HCT116 (cell line): Measurements from ENCODE around the gene BDH1. TPM values are rescaled to one million over a fixed set of nuclear protein-coding genes. Genes with fewer than 3 reads are reported as not detected.

Experiments
- ATAC-seq: fragments of 200-7000 bp; cut with Tn5 transposase; 2 replicates; pipeline ENCODE4 v1.9.1; 2020; ENCODE audit warnings: mild to moderate bottlenecking, moderate library complexity
- BruUV-seq: library from RNA; stranded (reverse); fragments of 400-500 nt; replicated peaks from 2 replicates; lab custom pipeline; 2021; lab: Mats Ljungman, UMichigan
- CTCF ChIA-PET: fragments of 300-600 bp; sonication (Branson Sonifier 250); formaldehyde crosslinking; loops from one replicate; lab custom pipeline; 2021; ENCODE audit warnings: antibody characterized with exemption; lab: Charles Lee
- POLR2A ChIA-PET: fragments of 300-600, 350-600 bp; sonication (Branson Sonifier 250); formaldehyde crosslinking; loops from one replicate; lab custom pipeline; 2021; ENCODE audit warnings: antibody characterized with exemption; lab: Charles Lee
- RAD21 ChIA-PET, 2 experiments: fragments of 300-600 bp; sonication (Branson Sonifier 250); formaldehyde crosslinking; loops; one replicate each; lab custom pipeline; 2023; ENCODE audit warnings: low total read pairs in 2 of 2; ENCODE audit not compliant: uncharacterized antibody in 2 of 2, unreplicated experiment in 2 of 2, low non-redundant PET in 1 of 2; lab: Charles Lee
- DNase-seq: peaks from one replicate; pipeline ENCODE4 v3.0.0-alpha.2; 2010; ENCODE audit warnings: low read depth, low spot score
- H2AFZ ChIP-seq: fragments of 200-600 bp; shearing (Covaris generic), sonication (generic); 2 replicates; pipeline ENCODE4 v1.6.1; 2017; ENCODE audit warnings: low read depth, mixed run types, mixed read lengths, antibody characterized with exemption, low read length; ENCODE audit not compliant: poor library complexity, severe bottlenecking
- H3K27ac ChIP-seq: 2 replicates; pipeline ENCODE4 v1.5.1; 2012; ENCODE audit warnings: low read depth, low read length
- H3K27me3 ChIP-seq: fragments of 200-600 bp; sonication (generic); 2 replicates; pipeline ENCODE4 v1.6.1; 2016; ENCODE audit warnings: mixed run types, low read length, mixed read lengths; ENCODE audit not compliant: insufficient read depth
- H3K36me3 ChIP-seq, 2 experiments: fragments of 200-500 bp in 1 of 2; fragments of 200-600 bp in 1 of 2; sonication (Bioruptor generic) in 1 of 2; sonication (generic) in 1 of 2; 2 replicates each; pipeline versions ENCODE4 v1.5.1 to v1.6.1; 2014 to 2016; ENCODE audit warnings: low read length in 2 of 2, inconsistent platforms in 1 of 2, mixed read lengths in 1 of 2, mixed run types in 1 of 2; ENCODE audit not compliant: insufficient read depth in 2 of 2, control insufficient read depth in 1 of 2
- H3K4me1 ChIP-seq, 2 experiments: fragments of 200-600 bp in 1 of 2; sonication (generic) in 1 of 2; 2 replicates each; pipeline versions ENCODE4 v1.5.1 to v1.6.1; 2012 to 2017; ENCODE audit warnings: low read length in 2 of 2, inconsistent platforms in 1 of 2, mild to moderate bottlenecking in 1 of 2, mixed read lengths in 1 of 2, mixed run types in 1 of 2, moderate library complexity in 1 of 2; ENCODE audit not compliant: insufficient read depth in 2 of 2, control insufficient read depth in 1 of 2
- H3K4me2 ChIP-seq: fragments of 200-600 bp; sonication (generic); 2 replicates; pipeline ENCODE4 v1.6.1; 2017; ENCODE audit warnings: mixed run types, low read length, mixed read lengths
- H3K4me3 ChIP-seq, 2 experiments: fragments of 200-600 bp in 1 of 2; sonication (generic) in 1 of 2; replicated peaks in 1 of 2; 2 replicates each; pipeline ENCODE4 v1.5.1; 2011 to 2016; ENCODE audit warnings: low read length in 2 of 2, control low read depth in 1 of 2, low read depth in 1 of 2, mild to moderate bottlenecking in 1 of 2, mixed read lengths in 1 of 2, mixed run types in 1 of 2
- H3K79me2 ChIP-seq: fragments of 200-600 bp; sonication (generic); 2 replicates; pipeline ENCODE4 v1.6.1; 2017; ENCODE audit warnings: mild to moderate bottlenecking, mixed run types, low read length, moderate library complexity, mixed read lengths; ENCODE audit not compliant: insufficient read depth
- H3K9ac ChIP-seq: fragments of 200-600 bp; sonication (generic); 2 replicates; pipeline ENCODE4 v1.6.1; 2016; ENCODE audit warnings: low read length, mixed read lengths
- H3K9me2 ChIP-seq: fragments of 200-600 bp; sonication (generic), shearing (Covaris generic); 2 replicates; pipeline ENCODE4 v1.6.1; 2017; ENCODE audit warnings: mixed run types, mild to moderate bottlenecking, moderate library complexity; ENCODE audit not compliant: insufficient read depth
- H3K9me3 ChIP-seq, 2 experiments: fragments of 200-500 bp in 1 of 2; fragments of 200-600 bp in 1 of 2; sonication (Bioruptor generic) in 1 of 2; sonication (generic) in 1 of 2; 2 replicates each; pipeline ENCODE4 v1.6.1; 2014 to 2017; ENCODE audit warnings: low read length in 2 of 2, mixed read lengths in 2 of 2, inconsistent platforms in 1 of 2, low read depth in 1 of 2, mild to moderate bottlenecking in 1 of 2, mixed run types in 1 of 2, moderate library complexity in 1 of 2; ENCODE audit not compliant: control insufficient read depth in 1 of 2, insufficient read depth in 1 of 2
- H4K20me1 ChIP-seq: fragments of 200-600 bp; sonication (generic), shearing (Covaris generic); 2 replicates; pipeline ENCODE4 v1.6.1; 2017; ENCODE audit warnings: mixed run types, mild to moderate bottlenecking, moderate library complexity; ENCODE audit not compliant: insufficient read depth
- CBX3 ChIP-seq: IDR thresholded peaks from 2 replicates; pipeline ENCODE4 v1.6.1; 2012; ENCODE audit warnings: low read depth
- CEBPB ChIP-seq: IDR thresholded peaks from 2 replicates; pipeline ENCODE4 v1.6.1; 2012; ENCODE audit warnings: low read depth
- EZH2 ChIP-seq: fragments of 200-600 bp; sonication (generic); IDR thresholded peaks from 2 replicates; pipeline ENCODE4 v1.6.1; 2017; ENCODE audit warnings: antibody characterized with exemption, mixed run types
- EZH2phosphoT487 ChIP-seq: fragments of 200-600 bp; IDR thresholded peaks from 2 replicates; pipeline ENCODE4 v1.6.1; 2018; ENCODE audit warnings: antibody characterized with exemption, borderline replicate concordance
- FOSL1 ChIP-seq: IDR thresholded peaks from 2 replicates; pipeline ENCODE4 v1.6.1; 2012; ENCODE audit warnings: low read depth
- MAX ChIP-seq: IDR thresholded peaks from 2 replicates; pipeline ENCODE4 v1.6.1; 2012
- POLR2A ChIP-seq: IDR thresholded peaks from 2 replicates; pipeline ENCODE4 v1.7.0; 2011; ENCODE audit warnings: borderline replicate concordance; ENCODE audit not compliant: insufficient read depth, insufficient read length; ENCODE audit errors: extremely low read depth
- POLR2AphosphoS5 ChIP-seq: IDR thresholded peaks from 2 replicates; pipeline ENCODE4 v1.6.1; 2011; ENCODE audit warnings: mild to moderate bottlenecking, low read depth, low read length, moderate library complexity
- SIN3A ChIP-seq: IDR thresholded peaks from 2 replicates; pipeline ENCODE4 v1.6.1; 2012; ENCODE audit warnings: low read depth
- SP1 ChIP-seq: IDR thresholded peaks from 2 replicates; pipeline ENCODE4 v1.6.1; 2012; ENCODE audit warnings: low read depth
- SRF ChIP-seq: IDR thresholded peaks from 2 replicates; pipeline ENCODE4 v1.6.1; 2012; ENCODE audit warnings: low read depth
- YY1 ChIP-seq: IDR thresholded peaks from 2 replicates; pipeline ENCODE4 v1.6.1; 2011; ENCODE audit warnings: low read length, low read depth, moderate library complexity, mild to moderate bottlenecking; ENCODE audit not compliant: insufficient replicate concordance; ENCODE audit errors: extremely low read depth
- ZNF274 ChIP-seq: fragments of 200-500 bp; sonication (Bioruptor generic); IDR thresholded peaks from 2 replicates; pipeline ENCODE4 v1.6.1; 2014; ENCODE audit warnings: mild to moderate bottlenecking, low read depth, low read length, inconsistent platforms
- intact Hi-C: fragments of 100-400 bp; cut with micrococcal nuclease; formaldehyde crosslinking; loops from 2 replicates; pipeline ENCODE4 v1.10.0; 2022
- total RNA-seq: library from RNA; stranded (reverse); gene quantifications from one replicate; pipeline ENCODE4 v1.2.1, GENCODE V29; 2021; ENCODE audit not compliant: unreplicated experiment
- TF ChIP-seq, protein P1 (sequence below), 3 experiments: fragments of 200-600 bp in 1 of 3; sonication (generic) in 1 of 3; IDR thresholded peaks in 2 of 3; conservative IDR thresholded peaks in 1 of 3; 2 replicates each; pipeline ENCODE4 v1.5.1; 2012 to 2017; ENCODE audit warnings: low read depth in 2 of 3, low read length in 2 of 3, antibody characterized with exemption in 1 of 3, borderline replicate concordance in 1 of 3, control low read depth in 1 of 3, mild to moderate bottlenecking in 1 of 3, mixed read lengths in 1 of 3, mixed run types in 1 of 3, moderate library complexity in 1 of 3; ENCODE audit not compliant: insufficient read depth in 1 of 3
- TF ChIP-seq, protein P2 (sequence below): IDR thresholded peaks from 2 replicates; pipeline ENCODE4 v1.6.1; 2012

BDH1 gene
- total RNA-seq, 1 experiment from 2014 or later, result 26.6 TPM

DNA sequence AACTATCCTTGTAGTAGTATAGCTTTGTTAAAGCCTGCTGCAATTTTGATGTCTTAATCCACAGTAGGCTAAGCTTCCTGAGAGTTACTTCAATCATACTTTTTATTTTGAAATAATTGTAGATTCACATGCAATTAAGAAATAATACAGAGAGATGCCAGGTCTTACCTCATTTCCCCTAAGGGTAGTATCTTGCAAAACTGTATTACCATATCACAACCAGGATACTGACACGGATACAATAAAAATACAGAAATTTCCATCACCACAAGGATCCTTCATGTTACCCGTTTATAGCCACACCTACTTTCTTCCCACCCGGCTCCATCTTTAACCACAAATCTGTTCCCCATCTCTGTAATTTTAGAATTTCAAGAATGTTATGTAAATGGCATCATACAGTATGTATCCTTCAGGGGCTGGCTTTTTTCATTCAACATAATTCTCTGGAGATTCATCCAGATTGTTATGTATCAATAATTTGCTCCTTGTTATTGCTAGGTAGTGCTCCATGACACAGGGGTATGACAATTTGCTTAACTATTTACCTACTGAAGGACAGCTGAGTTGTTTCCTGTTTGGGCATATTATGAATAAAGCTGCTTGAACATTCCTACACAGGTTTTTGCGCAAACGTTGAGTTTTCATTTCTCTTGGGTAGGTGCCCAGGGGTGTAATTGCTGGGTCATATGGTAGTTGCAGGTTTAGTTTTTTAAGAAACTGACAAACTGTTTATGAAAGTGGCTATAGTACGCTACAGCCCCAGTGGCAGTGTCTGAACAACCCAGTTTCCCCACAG is 21.6 kb downstream of the BDH1 start:
- H3K9ac ChIP-seq, result no peak overlapping the region
- intact Hi-C loops, result no loop called here
- TF ChIP-seq EZH2, result no peak
- TF ChIP-seq POLR2A, result no peak
- TF ChIP-seq, all 23 proteins: peak for 0
- H3K36me3 ChIP-seq, result peaks cover 0 to 8% of the 10 kb centered on the region in 2 experiments; a peak in 1 of 4 replicates
- CTCF ChIA-PET, result no interaction called here
- H3K4me1 ChIP-seq, result peaks cover 0 to 2% of the 10 kb centered on the region in 2 experiments; a peak in 1 of 4 replicates
- RAD21 ChIA-PET, result no interaction called here
- no peak overlapping the region for H3K4me2 ChIP-seq
- no TSS peak for BruUV-seq
- ATAC-seq (no peak), DNase-seq (no peak)
- no peak overlapping the region for H3K4me3 ChIP-seq
- POLR2A ChIA-PET, result no interaction called here
- no peaks in the 10 kb centered on the region for H3K9me2 ChIP-seq
- no peak overlapping the region for H2AFZ ChIP-seq
- no peaks in the 10 kb centered on the region for H4K20me1 ChIP-seq
- H3K27me3 ChIP-seq, result no peaks in the 10 kb centered on the region
- no peaks in the 10 kb centered on the region for H3K79me2 ChIP-seq
- no peaks in the 10 kb centered on the region for H3K9me3 ChIP-seq
- H3K27ac ChIP-seq, result no peak overlapping the region

DNA sequence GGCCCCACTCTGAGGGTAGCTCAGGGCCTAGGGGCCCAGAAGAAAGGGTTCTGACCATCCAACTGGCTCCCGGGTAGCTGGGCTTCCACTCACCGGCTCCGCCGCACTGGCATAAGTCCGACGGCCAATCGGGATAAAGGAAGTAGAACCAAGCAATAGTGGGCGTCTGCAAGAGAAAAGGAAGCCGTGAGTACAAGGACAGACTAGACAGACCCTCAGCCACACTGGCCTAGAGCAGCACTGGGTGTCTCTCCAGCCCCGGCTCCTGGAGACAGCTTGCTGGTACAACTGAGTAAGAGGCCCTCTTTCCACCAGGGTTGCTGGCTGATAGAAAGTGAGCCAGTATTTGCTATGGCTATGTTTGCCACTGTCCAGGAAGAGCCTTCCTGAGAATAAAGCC is 22.4 kb downstream of the BDH1 start:
- ChIA-PET POLR2A (no interaction called here), RAD21 (no interaction called here), CTCF (no interaction called here)
- no peak for DNase-seq
- H3K9me2 ChIP-seq, result no peaks in the 10 kb centered on the region
- H3K79me2 ChIP-seq, result no peaks in the 10 kb centered on the region
- no peak overlapping the region for H3K4me2 ChIP-seq
- no peaks in the 10 kb centered on the region for H3K9me3 ChIP-seq
- no peak overlapping the region for H2AFZ ChIP-seq
- TF ChIP-seq ZNF274 (no peak), SP1 (no peak), MAX (no peak), POLR2AphosphoS5 (no peak), CBX3 (no peak), EZH2phosphoT487 (no peak), SIN3A (no peak), CEBPB (no peak), SRF (no peak), FOSL1 (no peak), YY1 (no peak)
- TF ChIP-seq, protein P1, sequence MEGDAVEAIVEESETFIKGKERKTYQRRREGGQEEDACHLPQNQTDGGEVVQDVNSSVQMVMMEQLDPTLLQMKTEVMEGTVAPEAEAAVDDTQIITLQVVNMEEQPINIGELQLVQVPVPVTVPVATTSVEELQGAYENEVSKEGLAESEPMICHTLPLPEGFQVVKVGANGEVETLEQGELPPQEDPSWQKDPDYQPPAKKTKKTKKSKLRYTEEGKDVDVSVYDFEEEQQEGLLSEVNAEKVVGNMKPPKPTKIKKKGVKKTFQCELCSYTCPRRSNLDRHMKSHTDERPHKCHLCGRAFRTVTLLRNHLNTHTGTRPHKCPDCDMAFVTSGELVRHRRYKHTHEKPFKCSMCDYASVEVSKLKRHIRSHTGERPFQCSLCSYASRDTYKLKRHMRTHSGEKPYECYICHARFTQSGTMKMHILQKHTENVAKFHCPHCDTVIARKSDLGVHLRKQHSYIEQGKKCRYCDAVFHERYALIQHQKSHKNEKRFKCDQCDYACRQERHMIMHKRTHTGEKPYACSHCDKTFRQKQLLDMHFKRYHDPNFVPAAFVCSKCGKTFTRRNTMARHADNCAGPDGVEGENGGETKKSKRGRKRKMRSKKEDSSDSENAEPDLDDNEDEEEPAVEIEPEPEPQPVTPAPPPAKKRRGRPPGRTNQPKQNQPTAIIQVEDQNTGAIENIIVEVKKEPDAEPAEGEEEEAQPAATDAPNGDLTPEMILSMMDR (IDR thresholded peaks at IDR 0.05 in 2 of 3, conservative IDR thresholded peaks at IDR 0.05 in 1 of 3; ENCODE audit: borderline replicate concordance in 1 of 3, insufficient read depth in 1 of 3, low read depth in 2 of 3, low read length in 2 of 3), result no peak
- TF ChIP-seq, protein P2, sequence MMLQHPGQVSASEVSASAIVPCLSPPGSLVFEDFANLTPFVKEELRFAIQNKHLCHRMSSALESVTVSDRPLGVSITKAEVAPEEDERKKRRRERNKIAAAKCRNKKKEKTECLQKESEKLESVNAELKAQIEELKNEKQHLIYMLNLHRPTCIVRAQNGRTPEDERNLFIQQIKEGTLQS, result no peak
- BruUV-seq, result no TSS peak
- no peaks in the 10 kb centered on the region for H4K20me1 ChIP-seq
- H3K36me3 ChIP-seq, result peaks cover 0 to 8% of the 10 kb centered on the region in 2 experiments; a peak in 1 of 4 replicates
- H3K27me3 ChIP-seq, result no peaks in the 10 kb centered on the region
- no peak overlapping the region for H3K27ac ChIP-seq
- intact Hi-C loops, result no loop called here
- H3K4me3 ChIP-seq, result no peak overlapping the region
- H3K9ac ChIP-seq, result no peak overlapping the region
- ATAC-seq, result no peak
- H3K4me1 ChIP-seq, result no peaks in the 10 kb centered on the region
